Osteoblast (primary cell): ENCODE results near the gene SEC61B. TPM values are rescaled to one million over a fixed set of nuclear protein-coding genes. Genes with fewer than 3 reads are reported as not detected.

ENCODE experiments used
- DNase-seq: peaks from one replicate; pipeline ENCODE4 v3.0.0; 2011; ENCODE audit warnings: low spot score, mixed read lengths; ENCODE audit not compliant: insufficient read length; ENCODE audit errors: missing footprints
- H2AFZ ChIP-seq: 2 replicates; pipeline ENCODE4 v1.6.0; 2011; ENCODE audit warnings: mild to moderate bottlenecking, low read length
- H3K27ac ChIP-seq: 2 replicates; pipeline ENCODE4 v1.5.1; 2011; ENCODE audit warnings: mild to moderate bottlenecking, low read depth, low read length, moderate library complexity
- H3K27me3 ChIP-seq: 2 replicates; pipeline ENCODE4 v1.6.0; 2012; ENCODE audit warnings: mild to moderate bottlenecking, control low read depth, inconsistent platforms, low read length, moderate library complexity; ENCODE audit not compliant: insufficient read depth
- H3K36me3 ChIP-seq: 2 replicates; pipeline ENCODE4 v1.5.1; 2011; ENCODE audit warnings: mild to moderate bottlenecking, low read length, control low read depth, moderate library complexity; ENCODE audit not compliant: insufficient read depth
- H3K4me1 ChIP-seq: 2 replicates; pipeline ENCODE4 v1.5.1; 2011; ENCODE audit warnings: mild to moderate bottlenecking, low read length, control low read depth, moderate library complexity; ENCODE audit not compliant: insufficient read depth
- H3K4me2 ChIP-seq: 2 replicates; pipeline ENCODE4 v1.6.0; 2011; ENCODE audit warnings: mild to moderate bottlenecking, low read length; ENCODE audit not compliant: insufficient read depth
- H3K4me3 ChIP-seq: fragments of 200-600 bp; sonication (generic); 3 replicates; pipeline ENCODE4 v1.5.1; 2012; ENCODE audit warnings: mild to moderate bottlenecking, low read length, inconsistent platforms; ENCODE audit not compliant: insufficient read depth
- H3K79me2 ChIP-seq: 2 replicates; pipeline ENCODE4 v1.6.0; 2012; ENCODE audit warnings: mild to moderate bottlenecking, low read length, control low read depth, inconsistent platforms; ENCODE audit not compliant: insufficient read depth
- H3K9me3 ChIP-seq: 2 replicates; pipeline ENCODE4 v1.5.1; 2011; ENCODE audit warnings: low read depth, low read length, control low read depth
- H4K20me1 ChIP-seq: 2 replicates; pipeline ENCODE4 v1.6.0; 2012; ENCODE audit warnings: mild to moderate bottlenecking, low read length, control low read depth; ENCODE audit not compliant: insufficient read depth
- CTCF ChIP-seq: IDR thresholded peaks from 2 replicates; pipeline ENCODE4 v1.5.1; 2011; ENCODE audit warnings: mild to moderate bottlenecking, low read depth, low read length, moderate library complexity; ENCODE audit errors: extremely low read depth
- total RNA-seq: library from RNA; depleted of rRNA; stranded (reverse); fragments of >200 nt; gene quantifications from 2 replicates; pipeline ENCODE4 v1.2.3, GENCODE V29; 2012

The SEC61B gene
- total RNA-seq, 1 donor: 73.1 TPM

GRCh38 chr9:99181206-99181605 lies 40.9 kb upstream of the SEC61B start:
- H3K27ac ChIP-seq: no peak overlapping the region
- no peak for TF ChIP-seq CTCF
- H4K20me1 ChIP-seq: no peaks in the 10 kb centered on the region
- H3K4me2 ChIP-seq: no peak overlapping the region
- DNase-seq: no peak
- H3K79me2 ChIP-seq: no peaks in the 10 kb centered on the region
- H3K36me3 ChIP-seq: no peaks in the 10 kb centered on the region
- H3K4me3 ChIP-seq: no peak overlapping the region
- H2AFZ ChIP-seq: no peak overlapping the region
- H3K27me3 ChIP-seq: peaks cover 4% of the 10 kb centered on the region
- no peaks in the 10 kb centered on the region for H3K9me3 ChIP-seq
- H3K4me1 ChIP-seq: peaks cover 7% of the 10 kb centered on the region

- no peak overlapping the region for H2AFZ ChIP-seq
- no peaks in the 10 kb centered on the region for H3K79me2 ChIP-seq
- no peak overlapping the region for H3K4me2 ChIP-seq
- H3K27ac ChIP-seq: no peak overlapping the region
- no peaks in the 10 kb centered on the region for H4K20me1 ChIP-seq
- no peak for TF ChIP-seq CTCF
- H3K4me1 ChIP-seq: peaks cover 7% of the 10 kb centered on the region
- H3K27me3 ChIP-seq: peaks cover 8% of the 10 kb centered on the region
- no peak overlapping the region for H3K4me3 ChIP-seq
- H3K36me3 ChIP-seq: no peaks in the 10 kb centered on the region
- H3K9me3 ChIP-seq: no peaks in the 10 kb centered on the region
- DNase-seq: no peak
These were observed 40.5 kb upstream of the SEC61B start for GRCh38 chr9:99181621-99182020.

GRCh38 chr9:99182356-99182755 lies 39.7 kb upstream of the SEC61B start:
- Histone ChIP-seq H3K36me3 (no peaks in the 10 kb centered on the region), H3K9me3 (no peaks in the 10 kb centered on the region), H2AFZ (no peak overlapping the region), H3K79me2 (no peaks in the 10 kb centered on the region), H3K4me2 (no peak overlapping the region), H3K4me1 (peaks cover 7% of the 10 kb centered on the region), H4K20me1 (no peaks in the 10 kb centered on the region), H3K4me3 (no peak overlapping the region), H3K27me3 (peaks cover 15% of the 10 kb centered on the region), H3K27ac (no peak overlapping the region)
- TF ChIP-seq CTCF: no peak
- no peak for DNase-seq

GRCh38 chr9:99183616-99184015 lies 38.5 kb upstream of the SEC61B start:
- no peaks in the 10 kb centered on the region for H3K79me2 ChIP-seq
- H3K27me3 ChIP-seq: peaks cover 27% of the 10 kb centered on the region
- no peak for TF ChIP-seq CTCF
- no peaks in the 10 kb centered on the region for H3K36me3 ChIP-seq
- no peaks in the 10 kb centered on the region for H4K20me1 ChIP-seq
- H2AFZ ChIP-seq: no peak overlapping the region
- no peak overlapping the region for H3K4me2 ChIP-seq
- peaks cover 7% of the 10 kb centered on the region for H3K4me1 ChIP-seq
- no peaks in the 10 kb centered on the region for H3K9me3 ChIP-seq
- H3K27ac ChIP-seq: no peak overlapping the region
- no peak for DNase-seq
- no peak overlapping the region for H3K4me3 ChIP-seq
